Activated CD8-positive, alpha-beta memory T cell treated with anti-CD3 and anti-CD28 coated beads, Interleukin-2, amount 10 ng/mL, durations not matched to agents 7 days and 5 days (primary cell): ENCODE measurements around the gene RTKN. TPM values are rescaled to one million over a fixed set of nuclear protein-coding genes. Genes with fewer than 3 reads are reported as not detected.
"Not testable (repeated sequence)": the region's sequence is repeated elsewhere in the genome, so short reads cannot be mapped to it uniquely, and the experiment has no call there.

ENCODE experiments used
- ATAC-seq: fragments of 150-1000 bp; cut with Tn5 transposase; one replicate; pipeline ENCODE4 v1.10.0; 2021; ENCODE audit warnings: moderate library complexity
- CTCF ChIA-PET: fragments of 350-600 bp; sonication (Branson Sonifier 250); formaldehyde crosslinking; loops from one replicate; lab custom pipeline; 2021; ENCODE audit warnings: antibody characterized with exemption; lab: Charles Lee
- DNase-seq: peaks from one replicate; pipeline ENCODE4 v3.0.0-alpha.2; 2020
- H3K27ac Mint-ChIP-seq: one replicate; pipeline ENCODE4 v1.8.0; 2021; ENCODE audit warnings: mild to moderate bottlenecking, mixed read lengths
- H3K27me3 Mint-ChIP-seq: one replicate; pipeline ENCODE4 v1.8.0; 2021; ENCODE audit warnings: mixed read lengths
- H3K36me3 Mint-ChIP-seq: one replicate; pipeline ENCODE4 v1.8.0; 2021; ENCODE audit warnings: mild to moderate bottlenecking, mixed read lengths
- H3K4me1 Mint-ChIP-seq: one replicate; pipeline ENCODE4 v1.8.0; 2021; ENCODE audit warnings: mixed read lengths
- H3K4me3 Mint-ChIP-seq: one replicate; pipeline ENCODE4 v1.8.0; 2021; ENCODE audit warnings: mild to moderate bottlenecking, moderate library complexity, mixed read lengths
- H3K9me3 Mint-ChIP-seq: one replicate; pipeline ENCODE4 v1.8.0; 2022; ENCODE audit warnings: low read depth, mixed read lengths
- total RNA-seq, 2 experiments: library from RNA; stranded (reverse); gene quantifications; one replicate each; pipeline ENCODE4 v1.2.3, GENCODE V29; 2021

Gene RTKN
- total RNA-seq, 2 experiments from 2014 or later: 0.50 to 1.9 TPM

- Mint-ChIP-seq H3K27ac (peak overlapping the region; percentile 95), H3K9me3 (no peaks in the 10 kb centered on the region), H3K36me3 (peaks cover 34% of the 10 kb centered on the region), H3K27me3 (no peaks in the 10 kb centered on the region), H3K4me1 (peaks cover 35% of the 10 kb centered on the region), H3K4me3 (peak overlapping the region; percentile 94)
- ATAC-seq: peak; percentile 0
- CTCF ChIA-PET: interaction anchor here (0.7 to 5.5 kb wide), 12 partner anchors 9 to 115 kb away, joined by 3 to 58 read pairs (median 4); partner anchors contain the start of genes C2orf81, CCDC142, INO80B and LBX2
- DNase-seq: no peak
Measured at GRCh38 chr2:74472945-74473258, 31.2 kb upstream of the RTKN start.

- H3K27me3 Mint-ChIP-seq: no peaks in the 10 kb centered on the region
- CTCF ChIA-PET: interaction anchor here (0.7 to 5.5 kb wide), 13 partner anchors 10 to 115 kb away, joined by 3 to 58 read pairs (median 4); partner anchors contain the start of genes C2orf81, CCDC142, INO80B and LBX2
- H3K36me3 Mint-ChIP-seq: peaks cover 31% of the 10 kb centered on the region
- ATAC-seq (peak; percentile 93), DNase-seq (peak; percentile 97)
- H3K4me3 Mint-ChIP-seq: peak within 1 kb of the TSS; percentile 94
- no peaks in the 10 kb centered on the region for H3K9me3 Mint-ChIP-seq
- peaks cover 31% of the 10 kb centered on the region for H3K4me1 Mint-ChIP-seq
- peak within 1 kb of the TSS; percentile 95 for H3K27ac Mint-ChIP-seq
Measured at GRCh38 chr2:74472086-74472944, 30.6 kb upstream of the RTKN start, which contains the start of gene MRPL53. MRPL53 (minus strand) TSS chr2:74472680; CDS start chr2:74472660, 20 bp downstream.

DNA sequence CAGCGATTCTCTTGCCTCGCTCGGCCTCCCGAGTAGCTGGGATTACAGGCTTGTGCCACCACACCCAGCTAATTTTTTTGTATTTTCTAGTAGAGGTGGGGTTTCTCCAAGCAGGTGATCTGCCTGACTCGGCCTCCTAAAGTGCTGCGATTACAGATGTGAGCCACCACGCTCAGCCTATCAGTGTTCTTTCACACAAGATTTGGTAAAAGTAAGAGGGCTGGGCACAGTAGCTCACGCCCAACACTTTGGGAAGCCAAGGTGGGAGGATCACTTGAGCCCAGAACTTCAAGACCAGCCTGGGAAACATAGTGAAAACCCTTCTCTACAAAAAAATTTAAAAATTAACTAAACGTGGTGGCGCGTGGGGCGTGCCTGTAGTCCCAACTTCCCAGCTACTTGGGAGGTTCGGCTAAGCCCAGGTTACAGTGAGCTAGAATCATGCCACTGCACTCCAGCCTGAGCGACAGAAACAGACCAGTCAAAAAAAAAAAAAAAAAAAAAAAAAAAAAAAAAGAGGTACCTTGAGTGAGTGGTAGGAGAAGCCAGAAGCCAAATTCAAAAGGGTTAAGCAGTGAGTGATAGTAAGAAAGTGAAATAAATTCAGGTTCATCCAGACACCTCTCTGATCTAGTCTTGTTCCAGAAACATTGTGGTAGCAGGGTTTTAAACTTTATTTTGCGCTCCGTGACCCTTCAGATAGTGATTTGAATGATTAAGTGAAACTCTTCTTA lies 29.8 kb upstream of the RTKN start:
- no peak for ATAC-seq
- H3K4me1 Mint-ChIP-seq: peaks cover 31% of the 10 kb centered on the region
- H3K4me3 Mint-ChIP-seq: peak overlapping the region; percentile 94
- no peak for DNase-seq
- peak overlapping the region; percentile 95 for H3K27ac Mint-ChIP-seq
- no peaks in the 10 kb centered on the region for H3K27me3 Mint-ChIP-seq
- CTCF ChIA-PET: interaction anchor here (0.8 to 5.5 kb wide), 5 partner anchors 9 to 50 kb away, joined by 3 to 58 read pairs (median 3); partner anchors contain the start of genes C2orf81, CCDC142, INO80B and TTC31
- peaks cover 28% of the 10 kb centered on the region for H3K36me3 Mint-ChIP-seq
- no peaks in the 10 kb centered on the region for H3K9me3 Mint-ChIP-seq

DNA sequence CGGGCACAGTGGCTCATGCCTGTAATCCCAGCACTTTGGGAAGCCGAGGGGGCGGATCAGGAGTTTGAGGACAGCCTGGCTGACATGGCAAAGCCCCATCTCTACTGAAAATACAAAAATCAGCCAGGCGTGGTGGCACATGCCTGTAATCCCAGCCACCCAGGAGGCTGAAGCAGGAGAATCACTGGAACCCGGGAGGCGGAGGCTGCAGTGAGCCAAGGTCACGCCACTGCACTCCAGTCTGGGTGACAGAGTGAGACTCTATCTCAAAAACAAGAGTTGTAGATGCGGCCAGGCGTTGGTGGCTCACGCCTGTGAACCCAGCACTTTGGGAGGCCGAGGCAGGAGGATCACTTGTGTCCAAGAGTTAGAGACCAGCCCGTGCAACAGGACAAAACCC lies 29.0 kb upstream of the RTKN start:
- not testable (repeated sequence) for ATAC-seq, DNase-seq, H3K9me3 Mint-ChIP-seq, H3K27me3 Mint-ChIP-seq
- H3K4me3 Mint-ChIP-seq: peak overlapping the region; percentile 55
- H3K4me1 Mint-ChIP-seq: peaks cover 34% of the 10 kb centered on the region
- CTCF ChIA-PET: interaction anchor here (0.8 to 5.5 kb wide), 3 partner anchors 12 to 15 kb away, joined by 3 to 58 read pairs (median 10); partner anchors contain the start of genes CCDC142, INO80B, TTC31 and WBP1
- peak overlapping the region; percentile 74 for H3K27ac Mint-ChIP-seq
- H3K36me3 Mint-ChIP-seq: peaks cover 28% of the 10 kb centered on the region

- peak overlapping the region; percentile 97 for H3K4me3 Mint-ChIP-seq
- no peaks in the 10 kb centered on the region for H3K27me3 Mint-ChIP-seq
- H3K9me3 Mint-ChIP-seq: no peaks in the 10 kb centered on the region
- CTCF ChIA-PET: interaction anchor here (1.5 to 5.4 kb wide), 5 partner anchors 9 to 73 kb away, joined by 5 to 36 read pairs (median 5); partner anchors contain the start of genes CCDC142, INO80B and TTC31
- DNase-seq (no peak), ATAC-seq (peak; percentile 3)
- peaks cover 26% of the 10 kb centered on the region for H3K4me1 Mint-ChIP-seq
- peaks cover 11% of the 10 kb centered on the region for H3K36me3 Mint-ChIP-seq
- H3K27ac Mint-ChIP-seq: peak overlapping the region; percentile 76
Measured at GRCh38 chr2:74464406-74464805, 22.7 kb upstream of the RTKN start.

DNA sequence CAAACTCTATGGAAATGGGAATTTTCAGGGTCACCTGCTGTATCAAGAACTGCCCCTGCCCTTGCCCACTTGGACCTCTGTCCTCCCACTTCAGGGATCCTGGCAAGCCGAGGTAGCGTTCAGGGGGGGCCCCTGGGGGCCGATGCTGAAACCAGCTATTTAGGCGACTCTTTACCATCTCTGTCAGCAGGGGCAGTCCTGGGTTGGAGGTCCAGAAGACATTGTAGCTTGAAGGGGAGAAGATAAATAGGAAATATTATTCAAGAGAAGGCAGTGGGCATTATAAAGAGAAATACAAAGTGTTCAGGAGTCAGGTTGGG lies 21.0 kb upstream of the RTKN start:
- Mint-ChIP-seq H3K36me3 (peaks cover 13% of the 10 kb centered on the region), H3K9me3 (no peaks in the 10 kb centered on the region), H3K27ac (no peak overlapping the region), H3K4me1 (peaks cover 33% of the 10 kb centered on the region), H3K27me3 (no peaks in the 10 kb centered on the region), H3K4me3 (peak overlapping the region; percentile 38)
- CTCF ChIA-PET: interaction anchor here (0.7 to 3.8 kb wide), 2 partner anchors 10 to 19 kb away, joined by 3 to 19 read pairs; partner anchors contain the start of genes CCDC142, MRPL53 and TTC31
- DNase-seq (no peak), ATAC-seq (no peak)

DNA sequence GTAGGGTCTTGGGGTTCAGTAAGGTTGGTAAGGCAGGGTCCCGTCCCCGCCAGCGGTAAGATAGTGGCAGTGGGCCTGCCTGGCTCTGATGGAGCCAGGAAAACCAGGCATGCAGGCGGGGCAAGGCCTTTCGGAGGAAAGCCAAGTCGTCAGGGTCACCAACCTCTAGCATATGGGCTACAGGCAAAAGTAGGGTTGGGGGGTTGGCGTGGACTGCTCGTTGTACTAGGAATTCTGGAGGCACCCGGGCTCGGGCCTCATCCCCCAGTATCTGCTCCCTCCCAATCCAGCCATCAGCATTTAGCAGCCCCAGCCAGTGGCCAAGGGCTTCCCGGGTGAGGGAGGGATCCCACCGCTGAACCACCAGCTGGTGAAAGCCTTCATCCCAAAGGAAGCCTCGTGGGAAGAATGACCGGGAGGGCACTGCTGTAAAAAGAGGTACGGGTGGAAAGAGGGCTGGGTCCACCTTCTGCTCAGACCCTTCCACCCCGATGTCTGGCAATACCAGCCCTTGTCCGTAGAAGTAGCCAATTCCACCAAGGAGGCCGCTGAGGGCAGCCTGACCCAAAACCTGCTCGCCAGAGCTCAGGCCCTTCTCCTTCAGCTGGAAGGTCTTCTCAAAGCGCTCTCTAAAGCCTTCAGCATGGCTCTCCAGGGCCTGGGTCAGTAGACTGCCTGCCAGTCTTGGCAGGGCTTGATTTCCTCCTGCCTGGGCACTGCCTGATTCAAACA lies 20.5 kb upstream of the RTKN start:
- ATAC-seq: no peak
- Mint-ChIP-seq H3K4me1 (peaks cover 34% of the 10 kb centered on the region), H3K9me3 (no peaks in the 10 kb centered on the region), H3K27ac (no peak overlapping the region), H3K27me3 (no peaks in the 10 kb centered on the region), H3K4me3 (no peak overlapping the region), H3K36me3 (peaks cover 13% of the 10 kb centered on the region)
- CTCF ChIA-PET: interaction anchor here (0.7 to 3.8 kb wide), 3 partner anchors 10 to 123 kb away, joined by 3 to 19 read pairs (median 4); partner anchors contain the start of genes CCDC142, MRPL53 and TTC31
- no peak for DNase-seq

DNA sequence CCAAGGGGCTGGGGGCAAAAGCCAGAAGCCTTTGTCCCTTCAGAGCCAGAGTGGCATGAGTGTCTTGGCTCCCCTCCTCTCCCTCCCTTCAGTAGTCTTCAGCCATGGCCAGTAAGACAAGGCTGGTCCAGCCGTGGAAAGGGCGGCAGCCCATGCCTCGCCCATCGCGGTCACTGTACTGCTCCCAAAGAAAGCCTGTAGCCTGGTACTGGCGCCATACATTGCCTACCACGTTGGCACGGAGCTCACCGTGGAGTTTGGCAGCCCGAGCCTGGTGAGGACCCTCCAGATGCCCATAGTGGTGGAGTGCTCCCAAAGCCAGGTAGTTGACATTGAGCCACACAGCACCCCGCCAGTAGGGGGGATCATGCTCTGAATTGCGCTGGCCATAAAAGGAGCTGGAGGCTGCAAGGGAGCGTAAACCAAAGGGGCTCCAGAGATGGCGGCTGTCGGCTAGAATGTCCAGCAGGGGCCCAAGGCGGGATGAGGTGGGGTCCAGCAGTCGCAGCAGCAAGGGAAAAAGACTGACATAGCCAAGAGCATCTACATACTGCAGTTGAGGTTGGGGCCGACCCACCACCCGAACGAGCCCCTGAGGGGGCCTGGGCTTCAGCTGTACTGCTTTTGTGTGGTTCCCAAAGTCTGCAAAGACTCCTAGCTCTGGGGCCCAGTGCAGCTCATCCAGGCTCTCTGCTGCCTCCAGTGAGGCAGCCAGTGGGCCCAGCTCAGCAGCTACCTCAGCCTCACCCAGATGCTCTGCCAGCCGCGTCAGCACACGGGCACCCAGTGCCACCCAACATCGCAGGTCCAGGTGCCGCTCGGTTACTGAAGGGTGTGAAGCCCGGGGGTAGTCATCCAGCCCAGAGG lies 19.7 kb upstream of the RTKN start:
- no peak overlapping the region for H3K4me3 Mint-ChIP-seq
- DNase-seq: no peak
- H3K4me1 Mint-ChIP-seq: peaks cover 42% of the 10 kb centered on the region
- peaks cover 14% of the 10 kb centered on the region for H3K36me3 Mint-ChIP-seq
- no peak overlapping the region for H3K27ac Mint-ChIP-seq
- CTCF ChIA-PET: interaction anchor here (1.0 to 3.8 kb wide), 2 partner anchors 21 to 124 kb away, joined by 4 to 19 read pairs; partner anchors contain the start of genes CCDC142 and TTC31
- no peak for ATAC-seq
- H3K9me3 Mint-ChIP-seq: no peaks in the 10 kb centered on the region
- no peaks in the 10 kb centered on the region for H3K27me3 Mint-ChIP-seq

GRCh38 chr2:74460187-74460586 lies 18.4 kb upstream of the RTKN start:
- CTCF ChIA-PET: interaction anchor here (3.8 to 4.2 kb wide), 2 partner anchors 22 to 71 kb away, joined by 19 to 27 read pairs; partner anchors contain the start of genes AUP1, CCDC142, HTRA2 and TTC31
- not testable (repeated sequence) for ATAC-seq, H3K4me3 Mint-ChIP-seq

DNA sequence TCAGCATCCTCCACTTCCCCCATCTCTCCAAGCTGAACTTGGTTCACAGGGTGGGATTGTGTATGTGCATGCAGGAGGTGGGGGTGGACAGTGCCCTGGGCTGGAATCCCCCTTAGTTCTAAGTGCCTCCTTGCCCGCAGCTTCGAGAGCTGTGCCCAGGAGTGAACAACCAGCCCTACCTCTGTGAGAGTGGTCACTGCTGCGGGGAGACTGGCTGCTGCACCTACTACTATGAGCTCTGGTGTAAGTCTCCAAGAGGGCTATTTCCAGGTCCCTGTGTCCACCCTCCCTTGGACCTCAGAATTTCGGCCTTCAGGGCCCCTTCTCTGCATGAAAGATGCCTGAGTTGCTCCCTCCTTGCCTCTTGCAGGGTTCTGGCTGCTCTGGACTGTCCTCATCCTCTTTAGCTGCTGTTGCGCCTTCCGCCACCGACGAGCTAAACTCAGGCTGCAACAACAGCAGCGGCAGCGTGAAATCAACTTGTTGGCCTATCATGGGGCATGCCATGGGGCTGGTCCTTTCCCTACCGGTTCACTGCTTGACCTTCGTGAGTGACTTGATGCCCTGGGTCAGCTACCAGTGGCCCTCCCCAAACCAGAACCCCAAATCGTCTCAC lies 17.9 kb upstream of the RTKN start:
- CTCF ChIA-PET: interaction anchor here (3.8 to 7.4 kb wide), 4 partner anchors 14 to 71 kb away, joined by 19 to 66 read pairs (median 42); partner anchors contain the start of genes AUP1, CCDC142, HTRA2 and MRPL53
- not testable (repeated sequence) for DNase-seq, H3K9me3 Mint-ChIP-seq, H3K27me3 Mint-ChIP-seq, ATAC-seq
- peaks cover 16% of the 10 kb centered on the region for H3K36me3 Mint-ChIP-seq
- H3K4me3 Mint-ChIP-seq: peak overlapping the region; percentile 94
- H3K27ac Mint-ChIP-seq: peak overlapping the region; percentile 95
- H3K4me1 Mint-ChIP-seq: peaks cover 53% of the 10 kb centered on the region

More at GRCh38 chr2:74460187-74460586, 18.4 kb upstream of the RTKN start:
- not testable (repeated sequence) for H3K9me3 Mint-ChIP-seq, DNase-seq, H3K27ac Mint-ChIP-seq, H3K27me3 Mint-ChIP-seq
- H3K4me1 Mint-ChIP-seq: peaks cover 49% of the 10 kb centered on the region
- peaks cover 14% of the 10 kb centered on the region for H3K36me3 Mint-ChIP-seq

GRCh38 chr2:74458938-74459363 lies 17.2 kb upstream of the RTKN start:
- Mint-ChIP-seq H3K4me1 (peaks cover 53% of the 10 kb centered on the region), H3K9me3 (no peaks in the 10 kb centered on the region), H3K36me3 (peaks cover 16% of the 10 kb centered on the region), H3K27me3 (no peaks in the 10 kb centered on the region), H3K4me3 (peak overlapping the region; percentile 94), H3K27ac (peak overlapping the region; percentile 95)
- CTCF ChIA-PET: interaction anchor here (1.4 to 7.4 kb wide), 5 partner anchors 9 to 125 kb away, joined by 3 to 66 read pairs (median 27); partner anchors contain the start of genes AUP1, CCDC142, HTRA2 and MRPL53
- DNase-seq (no peak), ATAC-seq (no peak)
